GM13977 (cell line): ENCODE measurements around the gene FBXO31.

ENCODE experiments used
- DNase-seq: peaks from one replicate; pipeline ENCODE4 v3.0.0; 2012; ENCODE audit warnings: low spot score
- in situ Hi-C: fragments of 300-500 bp; cut with MboI; formaldehyde crosslinking; loops from one replicate; pipeline ENCODE4 v1.12.0; 2022; ENCODE audit warnings: low sequenced_read_pairs, low pct_unique_long_range_greater_than_20kb, mixed read lengths, inconsistent platforms; ENCODE audit not compliant: unreplicated experiment
- TF ChIP-seq, protein P1 (sequence below): IDR thresholded peaks from 2 replicates; pipeline ENCODE4 v1.5.1; 2012; ENCODE audit warnings: mild to moderate bottlenecking, control low read depth; ENCODE audit not compliant: insufficient read depth; ENCODE audit errors: extremely low read depth, missing control alignments

Gene FBXO31

DNA sequence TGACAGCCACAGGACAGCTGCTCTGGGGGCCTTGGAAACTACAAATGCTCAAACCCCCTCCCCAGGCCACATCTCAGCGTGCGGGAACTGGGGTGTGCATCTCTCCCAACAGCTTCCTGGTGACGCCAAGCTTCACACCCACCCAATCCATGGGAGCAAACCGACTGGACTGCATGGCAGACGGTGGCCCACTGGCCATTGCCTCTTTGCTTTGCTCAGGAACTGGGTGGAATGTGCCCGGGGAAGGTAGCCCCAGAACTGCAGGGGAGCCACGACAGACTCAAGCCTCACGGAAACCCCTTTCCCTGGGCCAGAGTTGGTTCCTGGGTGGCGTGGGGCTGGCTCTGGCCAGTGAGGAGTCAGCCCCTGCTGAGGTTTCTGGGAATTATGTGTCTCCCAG is 61.2 kb downstream of the FBXO31 start:
- in situ Hi-C loops: no loop called here

DNA sequence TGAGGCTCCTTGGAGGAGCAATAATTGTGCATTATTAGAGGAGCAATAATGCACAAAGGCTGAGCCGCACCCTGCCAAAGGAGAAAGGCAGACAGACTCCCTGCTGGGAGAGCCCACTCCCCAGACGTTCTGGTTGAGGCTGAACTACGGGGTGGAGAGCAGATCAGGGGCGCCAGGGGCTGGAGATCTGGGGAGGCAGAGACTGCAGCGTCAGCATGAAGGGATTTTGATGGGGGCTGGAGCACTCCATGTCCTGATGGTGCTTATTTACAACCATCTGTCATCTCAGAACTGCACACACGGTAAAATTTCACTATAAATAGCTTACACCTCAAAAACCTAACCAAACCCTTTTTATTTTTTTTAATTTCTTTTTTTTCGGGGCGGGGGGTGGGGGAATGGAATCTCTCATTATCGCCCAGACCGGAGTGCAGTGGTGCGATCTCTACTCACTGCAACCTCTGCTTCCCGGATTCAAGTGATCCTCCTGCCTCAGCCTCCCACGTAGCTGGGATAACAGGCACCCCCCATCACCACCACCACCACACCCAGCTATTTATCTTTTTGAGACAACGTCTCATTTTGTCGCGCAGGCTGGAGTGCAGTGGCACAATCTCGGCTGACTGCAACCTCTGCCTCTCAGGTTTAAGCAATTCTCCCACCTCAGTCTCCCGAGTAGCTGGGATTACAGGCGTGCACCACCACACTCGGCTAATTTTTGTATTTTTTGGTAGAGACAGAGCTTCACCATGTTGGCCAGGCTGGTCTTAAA is 62.1 kb downstream of the FBXO31 start:
- DNase-seq: no peak
- in situ Hi-C loops: no loop called here
- TF ChIP-seq, protein P1, sequence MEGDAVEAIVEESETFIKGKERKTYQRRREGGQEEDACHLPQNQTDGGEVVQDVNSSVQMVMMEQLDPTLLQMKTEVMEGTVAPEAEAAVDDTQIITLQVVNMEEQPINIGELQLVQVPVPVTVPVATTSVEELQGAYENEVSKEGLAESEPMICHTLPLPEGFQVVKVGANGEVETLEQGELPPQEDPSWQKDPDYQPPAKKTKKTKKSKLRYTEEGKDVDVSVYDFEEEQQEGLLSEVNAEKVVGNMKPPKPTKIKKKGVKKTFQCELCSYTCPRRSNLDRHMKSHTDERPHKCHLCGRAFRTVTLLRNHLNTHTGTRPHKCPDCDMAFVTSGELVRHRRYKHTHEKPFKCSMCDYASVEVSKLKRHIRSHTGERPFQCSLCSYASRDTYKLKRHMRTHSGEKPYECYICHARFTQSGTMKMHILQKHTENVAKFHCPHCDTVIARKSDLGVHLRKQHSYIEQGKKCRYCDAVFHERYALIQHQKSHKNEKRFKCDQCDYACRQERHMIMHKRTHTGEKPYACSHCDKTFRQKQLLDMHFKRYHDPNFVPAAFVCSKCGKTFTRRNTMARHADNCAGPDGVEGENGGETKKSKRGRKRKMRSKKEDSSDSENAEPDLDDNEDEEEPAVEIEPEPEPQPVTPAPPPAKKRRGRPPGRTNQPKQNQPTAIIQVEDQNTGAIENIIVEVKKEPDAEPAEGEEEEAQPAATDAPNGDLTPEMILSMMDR: no peak

More for the DNA sequence above, 61.2 kb downstream of the FBXO31 start:
- no peak for DNase-seq
- TF ChIP-seq, protein P1: no peak

DNA sequence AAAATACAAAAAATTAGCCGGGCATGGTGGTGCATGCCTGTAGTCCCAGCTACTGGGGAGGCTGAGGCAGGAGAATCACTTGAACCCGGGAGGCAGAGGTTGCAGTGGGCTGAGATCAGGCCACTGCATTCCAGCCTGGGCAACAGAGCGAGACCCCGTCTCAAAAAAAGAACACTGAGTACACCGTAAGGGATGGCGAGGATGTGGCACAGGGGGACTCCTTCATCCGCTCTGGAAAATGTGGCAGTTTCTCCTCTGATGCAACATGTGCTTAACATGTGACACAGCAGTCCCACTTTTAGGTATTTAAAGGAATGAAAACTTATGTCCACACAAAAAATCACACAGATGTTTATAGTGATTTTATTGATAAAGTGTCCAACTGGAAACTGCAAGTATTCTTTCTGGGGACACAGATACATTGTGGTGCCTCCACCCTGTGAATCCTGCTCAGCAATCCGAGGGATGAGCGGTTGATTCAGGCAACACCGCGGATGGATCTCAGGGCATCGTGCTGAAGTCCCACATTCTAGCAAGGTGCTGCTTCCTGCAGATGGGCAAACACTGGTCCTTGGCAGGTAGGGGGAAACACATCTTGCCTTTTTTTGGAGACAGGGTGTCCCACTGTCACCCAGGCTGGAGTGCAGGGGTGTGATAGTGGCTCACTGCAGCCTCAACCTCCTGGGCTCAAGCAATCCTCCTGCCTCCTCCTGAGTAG is 62.9 kb downstream of the FBXO31 start:
- in situ Hi-C loops: no loop called here
- DNase-seq: no peak
- TF ChIP-seq, protein P1: no peak

DNA sequence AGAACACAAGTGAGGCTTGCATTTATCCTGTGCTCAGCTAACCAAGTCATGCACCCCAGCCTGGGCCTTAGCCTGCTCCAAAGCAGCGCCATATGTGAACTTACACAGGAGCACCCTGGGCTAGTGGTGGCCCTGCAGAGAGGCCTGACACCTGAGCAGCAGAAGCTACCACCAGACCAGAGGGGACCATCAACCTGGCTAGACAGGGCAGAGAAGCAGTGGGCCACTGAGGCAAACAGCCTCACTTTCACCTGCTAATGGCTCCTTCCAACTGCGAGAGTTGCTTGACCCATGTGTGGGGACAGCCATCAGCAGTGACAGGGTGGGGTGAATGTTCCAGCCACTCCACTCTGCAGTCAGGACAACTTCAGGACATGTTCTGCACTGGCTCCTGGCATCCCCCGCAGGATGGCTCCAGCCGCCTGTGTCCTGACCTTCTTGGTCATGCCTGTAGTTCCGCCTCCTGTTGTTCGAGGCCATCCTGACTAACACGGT is 63.5 kb downstream of the FBXO31 start:
- DNase-seq: no peak
- TF ChIP-seq, protein P1: no peak
- in situ Hi-C loops: no loop called here

DNA sequence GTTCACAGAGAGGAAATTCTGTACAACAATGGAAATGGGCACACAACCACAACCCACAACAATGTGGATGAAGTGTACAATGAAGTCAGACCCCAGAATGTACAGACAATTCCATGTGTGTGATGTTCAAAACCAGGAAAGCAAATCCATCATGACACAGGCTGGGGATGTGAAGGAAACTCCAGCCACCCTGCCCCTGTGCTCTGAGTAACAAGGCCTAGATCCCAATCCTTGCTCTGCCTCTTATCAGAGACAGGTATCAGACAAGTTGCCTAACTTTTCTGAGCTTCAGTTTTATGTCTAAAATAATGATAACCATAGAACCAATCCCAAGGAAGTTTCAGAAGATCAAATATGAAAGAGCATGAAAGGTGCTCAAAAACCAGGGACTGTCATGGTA is 64.6 kb downstream of the FBXO31 start:
- TF ChIP-seq, protein P1: no peak
- in situ Hi-C loops: no loop called here
- DNase-seq: no peak

DNA sequence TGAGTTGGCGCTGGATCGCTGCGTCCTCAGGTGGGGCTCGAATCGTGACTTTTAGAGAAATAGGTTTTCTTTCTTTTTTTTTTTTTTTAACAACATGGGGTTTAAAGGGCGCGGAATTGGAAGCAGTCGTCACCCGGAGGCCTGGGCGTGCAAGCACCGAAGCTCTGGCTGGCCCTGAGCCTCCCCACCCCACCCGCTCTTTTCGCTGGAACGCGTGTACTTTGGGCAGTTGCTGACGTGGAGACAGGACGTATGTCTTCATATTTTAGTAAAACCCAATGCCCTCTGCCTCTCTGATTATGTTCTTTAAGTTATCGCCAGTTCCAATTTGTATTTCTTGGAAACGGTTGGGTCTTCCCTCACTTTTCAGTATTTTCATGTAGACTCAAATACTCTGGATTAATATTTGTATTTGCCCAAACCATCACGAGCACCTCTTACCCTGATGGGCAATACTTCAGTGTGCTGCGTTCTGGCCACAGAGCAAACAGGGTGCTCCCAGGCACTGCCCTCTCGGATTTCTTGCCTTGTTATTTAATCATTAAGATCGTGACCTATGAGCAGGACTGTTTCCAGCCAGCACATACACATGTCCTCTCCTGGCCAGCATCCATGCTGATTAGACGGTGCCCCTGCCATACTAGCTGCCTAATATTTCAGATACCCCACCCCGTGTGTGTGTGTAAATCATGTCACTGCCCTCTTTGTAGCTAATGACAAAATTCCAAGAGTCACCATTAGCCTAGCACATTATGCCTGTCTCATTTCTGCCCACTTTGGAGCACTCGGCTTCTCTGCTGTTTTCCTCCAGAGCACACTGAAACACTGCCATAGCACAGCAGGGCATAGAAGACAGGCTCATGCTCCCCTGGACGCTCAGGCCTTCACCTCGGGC is 65.6 kb downstream of the FBXO31 start:
- in situ Hi-C loops: no loop called here
- TF ChIP-seq, protein P1: no peak
- DNase-seq: peak; percentile 66
